HUDEP-2 (cell line): ENCODE data around the gene STT3A.

Experiments
- DNase-seq, 76 experiments: peaks; one replicate each; lab custom pipeline; 2025; ENCODE audit not compliant: unreplicated experiment in 76 of 76; lab: John Stamatoyannopoulos, UW

Gene STT3A

GRCh38 chr11:125587480-125587879 lies 5.2 kb upstream of the STT3A start:
- DNase-seq, result no peak

- DNase-seq, result no peak
These were observed 4.1 kb upstream of the STT3A start for GRCh38 chr11:125588505-125588904.

DNA sequence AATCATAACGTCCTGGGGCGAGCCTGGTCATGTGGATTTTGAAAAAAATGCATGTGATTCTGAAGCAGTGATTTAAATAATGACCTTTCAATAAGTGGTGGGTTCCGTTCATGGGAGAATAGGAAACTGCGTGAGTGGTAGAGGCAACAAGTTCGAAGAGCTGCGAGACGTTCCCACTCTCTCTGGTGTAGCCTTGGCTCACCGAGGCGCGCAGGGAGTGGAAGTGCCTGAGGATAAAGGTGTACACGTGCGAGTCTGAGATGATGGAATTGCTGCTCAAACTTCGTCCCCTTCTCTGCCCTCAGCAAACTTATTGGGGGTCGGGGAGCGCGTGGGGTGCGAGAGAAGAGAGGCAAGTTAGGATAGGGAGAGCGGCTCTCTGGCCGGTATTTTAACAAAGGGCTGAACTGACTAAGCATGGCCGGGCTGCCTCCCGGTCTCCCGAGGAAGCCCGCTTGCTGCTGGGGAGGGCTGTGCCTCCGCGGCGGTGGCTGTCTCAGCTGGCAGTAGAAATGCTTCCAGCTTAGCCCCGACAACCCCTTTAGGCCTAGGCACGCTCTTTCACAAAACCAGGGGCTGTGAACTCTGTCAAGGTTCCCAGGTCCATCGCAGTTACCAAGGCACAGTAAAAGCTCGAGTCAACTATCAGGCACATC lies 875 bp upstream of the STT3A start:
- DNase-seq, result peak in 16 of 76 experiments; percentile 3 to 56 (median 28)

DNA sequence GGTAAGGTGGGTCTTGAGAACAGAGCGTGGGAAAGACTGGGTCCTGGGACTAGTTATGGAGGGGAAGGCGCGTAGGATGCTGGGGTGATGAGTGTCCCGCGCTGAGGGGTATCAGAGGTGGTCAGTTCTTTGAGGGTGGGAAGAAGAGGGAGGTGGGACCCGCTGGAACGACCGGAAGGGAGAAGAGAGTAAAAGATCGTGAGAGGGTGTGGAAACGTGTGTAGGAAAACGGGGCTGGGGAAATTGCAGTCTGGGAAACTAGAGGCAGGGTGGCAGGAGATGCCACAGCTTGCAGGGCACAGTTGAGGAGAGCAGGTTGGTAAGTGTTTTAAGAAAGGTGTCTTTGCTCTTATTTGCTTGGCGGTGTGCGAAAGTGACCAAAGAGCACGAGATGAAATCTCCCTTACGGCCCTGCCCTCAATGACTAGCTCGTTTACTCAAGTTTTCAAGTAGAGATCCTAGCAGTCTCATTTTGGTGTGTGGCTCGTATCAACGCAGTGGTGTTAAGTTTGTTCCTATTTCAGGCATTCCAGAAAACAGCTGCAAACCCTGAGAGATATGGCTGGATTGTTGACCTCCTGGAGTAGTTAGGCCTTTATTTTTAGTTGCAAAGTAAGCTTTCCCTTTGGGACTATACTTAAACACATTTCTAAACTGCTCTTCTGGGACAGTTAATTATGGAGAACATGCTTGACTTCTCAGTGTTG lies 615 bp downstream of the STT3A start:
- peak in 26 of 76 experiments; percentile 4 to 50 (median 22) for DNase-seq

DNA sequence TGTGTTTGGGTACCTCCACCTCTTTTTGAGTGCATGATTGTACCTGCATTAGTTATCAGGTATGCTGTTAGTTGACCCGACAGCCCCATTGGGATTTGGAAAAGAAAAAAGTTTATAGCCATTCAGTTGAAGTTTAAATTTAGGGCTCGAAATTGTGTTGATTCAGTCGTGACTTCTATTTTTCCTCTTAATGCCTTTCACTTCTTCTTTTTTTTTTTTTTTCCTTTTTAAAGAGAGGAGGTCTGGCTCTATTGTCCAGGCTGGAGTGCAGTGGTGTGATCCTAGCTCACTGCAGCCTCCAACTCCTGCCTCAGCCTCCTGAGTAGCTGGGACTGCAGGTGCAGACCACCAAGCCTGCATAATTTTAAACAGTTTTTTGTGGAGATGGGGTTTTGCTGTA lies 2.3 kb downstream of the STT3A start:
- no peak for DNase-seq

DNA sequence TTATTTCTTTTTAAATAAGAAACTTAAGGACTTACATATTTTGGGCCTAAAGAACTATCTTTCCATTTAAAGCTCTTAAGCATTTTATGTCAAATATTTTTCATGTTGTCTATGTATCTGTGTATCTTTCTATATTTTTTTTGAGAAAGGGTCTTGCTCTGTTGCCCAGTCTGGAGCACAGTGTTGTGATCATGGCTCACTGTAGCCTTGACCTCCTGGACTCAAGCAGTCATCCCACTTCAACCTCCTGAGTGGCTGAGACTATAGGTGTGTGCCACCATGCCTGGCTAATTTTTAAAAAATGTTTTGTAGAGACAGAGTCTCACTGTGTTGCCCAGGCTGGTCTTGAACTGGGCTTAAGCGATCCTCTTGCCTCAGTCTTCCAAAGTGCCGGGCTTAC lies 8.0 kb downstream of the STT3A start:
- no peak for DNase-seq

GRCh38 chr11:125603207-125603606 lies 10.6 kb downstream of the STT3A start:
- no peak for DNase-seq

DNA sequence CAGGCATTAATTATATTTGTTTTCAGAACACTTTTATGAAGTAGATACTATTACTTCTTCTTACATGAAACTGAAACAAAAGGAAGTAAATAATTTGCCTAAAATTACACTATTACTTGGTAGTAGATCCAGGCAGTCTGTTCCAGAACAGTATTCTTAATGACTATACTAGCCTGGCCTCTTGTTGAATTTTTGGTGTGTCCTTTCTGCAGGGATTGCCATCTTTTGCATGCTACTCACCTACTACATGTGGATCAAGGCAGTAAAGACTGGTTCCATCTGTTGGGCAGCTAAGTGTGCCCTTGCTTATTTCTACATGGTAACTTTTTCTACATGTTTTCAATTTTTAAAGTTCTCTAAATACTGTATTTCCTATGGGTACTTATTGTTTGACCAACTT lies 12.8 kb downstream of the STT3A start:
- no peak for DNase-seq

GRCh38 chr11:125609545-125609944 lies 16.9 kb downstream of the STT3A start:
- DNase-seq, result no peak

- DNase-seq, result no peak
These were observed 25.7 kb downstream of the STT3A start for GRCh38 chr11:125618383-125618782.

GRCh38 chr11:125621995-125622394 lies 29.3 kb downstream of the STT3A start:
- DNase-seq, result no peak

GRCh38 chr11:125623064-125623463 lies 30.4 kb downstream of the STT3A start:
- no peak for DNase-seq

GRCh38 chr11:125624756-125625213 lies 32.1 kb downstream of the STT3A start, which contains the start of gene CHEK1:
CHEK1 (plus strand) TSS chr11:125625163; CDS start chr11:125626769, 1,606 bp downstream.
- peak in 1 of 76 experiments; percentile 2 for DNase-seq

DNA sequence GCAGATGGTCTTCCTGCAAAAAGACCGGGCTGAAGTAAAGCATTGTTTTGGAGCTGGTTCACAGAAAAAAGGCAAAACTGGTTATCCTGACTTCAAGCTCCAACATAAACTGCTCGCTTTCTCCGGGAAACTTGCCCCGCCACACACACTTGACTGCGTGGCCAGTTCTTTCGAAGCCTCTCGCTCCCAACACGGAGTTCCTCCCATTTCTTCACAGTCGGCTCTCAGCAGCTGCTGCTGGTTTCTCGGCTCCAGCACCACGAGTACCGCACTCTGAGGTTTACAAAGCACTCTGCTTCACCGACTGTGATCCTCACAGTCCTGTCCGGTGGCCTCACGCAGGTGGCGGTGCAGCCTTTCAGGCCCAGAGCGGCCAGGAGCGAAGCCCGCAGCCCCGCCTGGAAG lies 32.6 kb downstream of the STT3A start:
- DNase-seq, result peak in 14 of 76 experiments; percentile 18 to 86 (median 49)

DNA sequence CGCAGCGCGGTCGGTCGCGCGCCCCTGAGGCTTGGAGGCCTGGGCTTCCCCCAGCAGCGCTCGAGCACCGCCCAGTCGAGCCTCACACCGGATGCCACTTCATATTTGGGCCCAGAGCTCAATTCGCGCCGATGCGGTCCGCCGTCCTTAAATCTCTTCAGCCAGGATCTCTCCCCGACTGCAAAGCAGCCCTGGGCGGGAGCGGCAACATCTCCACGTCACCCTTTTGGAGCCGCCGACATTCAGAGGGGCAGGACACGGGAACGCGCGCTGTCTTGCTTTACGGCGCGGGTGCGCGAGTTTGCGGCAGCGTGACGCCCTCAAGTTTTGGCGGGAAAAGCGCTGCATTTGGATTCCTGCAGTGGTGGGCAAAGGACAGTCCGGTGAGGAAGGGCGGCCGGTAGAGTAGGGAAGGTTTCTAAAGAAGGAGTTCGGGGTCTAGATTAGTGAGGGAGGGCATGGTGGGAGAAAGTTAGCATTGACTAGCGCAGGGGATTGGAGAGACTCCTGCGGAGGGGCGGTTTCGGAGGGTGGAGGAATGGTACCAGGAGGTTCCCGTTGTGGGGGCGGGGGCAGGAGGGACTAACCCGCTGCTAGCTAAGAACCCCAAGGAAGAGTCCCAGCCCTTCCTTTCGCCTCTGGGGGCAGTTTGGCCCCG lies 33.1 kb downstream of the STT3A start:
- DNase-seq, result peak in 75 of 76 experiments; percentile 25 to 92 (median 80)

DNA sequence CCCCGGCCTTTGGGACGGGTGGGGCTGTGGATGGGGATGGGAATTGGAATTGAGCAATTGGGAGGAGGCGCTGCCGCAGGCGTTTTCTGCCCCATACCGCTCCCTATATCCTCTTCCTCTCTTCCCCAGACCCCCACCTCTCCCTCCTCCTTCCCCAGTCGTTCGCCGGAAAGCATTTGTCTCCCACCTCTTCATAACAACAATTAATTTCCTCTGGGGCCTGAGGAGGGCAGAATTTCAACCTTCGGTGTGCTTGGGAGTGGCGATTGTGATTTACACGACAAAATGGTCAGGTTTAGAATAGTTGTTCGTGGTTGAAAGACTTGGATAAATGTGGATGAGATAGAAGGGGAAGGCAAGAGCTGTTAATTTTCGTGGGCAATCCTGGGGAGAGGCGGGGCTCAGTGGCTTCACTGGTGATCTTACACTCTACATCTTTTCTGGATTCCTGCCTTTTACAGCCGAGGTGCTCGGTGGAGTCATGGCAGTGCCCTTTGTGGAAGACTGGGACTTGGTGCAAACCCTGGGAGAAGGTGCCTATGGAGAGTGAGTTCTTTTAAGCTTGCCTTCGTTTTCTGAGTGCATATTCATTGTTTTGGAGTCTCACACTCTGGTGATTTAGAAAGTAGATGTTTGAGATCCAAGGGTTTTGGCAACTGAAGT lies 33.8 kb downstream of the STT3A start:
- peak in 25 of 76 experiments; percentile 11 to 69 (median 41) for DNase-seq

- no peak for DNase-seq
These were observed 34.7 kb downstream of the STT3A start for GRCh38 chr11:125627236-125627910.

DNA sequence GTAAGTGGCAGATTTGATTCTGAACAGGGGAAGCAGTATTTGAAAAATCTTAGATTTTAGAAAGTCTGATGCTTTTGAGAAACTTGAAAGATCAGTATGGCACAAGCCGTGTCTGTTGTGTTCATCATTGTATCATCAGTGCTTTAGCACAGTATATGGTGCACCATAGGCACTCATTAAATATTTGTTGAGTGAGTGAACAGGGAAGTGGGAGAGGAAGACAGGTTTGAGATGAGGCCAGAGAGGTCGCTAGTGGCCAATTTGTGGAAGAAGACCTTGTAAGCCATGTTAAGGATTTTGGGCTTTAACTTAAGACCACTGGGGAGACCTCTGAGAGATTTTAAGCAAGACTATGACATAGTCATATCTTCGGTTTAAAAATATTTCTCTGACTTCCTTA lies 45.2 kb downstream of the STT3A start:
- DNase-seq, result no peak

- no peak for DNase-seq
These were observed 45.7 kb downstream of the STT3A start for GRCh38 chr11:125638315-125638714.

DNA sequence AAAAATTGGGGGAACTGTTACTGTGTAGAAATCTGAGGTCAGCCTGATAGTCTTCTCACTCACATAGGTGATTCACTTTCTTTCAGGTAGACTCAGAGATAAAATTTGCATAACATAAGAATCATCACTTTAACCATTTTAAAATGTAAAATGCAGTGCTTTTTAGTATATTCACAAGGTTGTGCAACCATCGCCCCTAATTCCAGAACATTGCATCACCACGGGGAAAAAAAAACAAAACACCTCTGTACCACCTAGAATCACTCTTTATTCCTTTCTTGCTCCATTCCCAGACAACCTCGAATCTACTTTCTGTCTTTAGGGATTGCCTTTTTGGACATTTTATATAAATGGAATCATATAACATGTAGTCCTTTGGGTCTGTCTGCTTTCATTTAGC lies 53.2 kb downstream of the STT3A start:
- DNase-seq, result no peak
